Kidney epithelial cell (primary cell): ENCODE measurements around the gene CD79B. TPM values are rescaled to one million over a fixed set of nuclear protein-coding genes. Genes with fewer than 3 reads are reported as not detected.
"Not testable (repeated sequence)": the region's sequence is repeated elsewhere in the genome, so short reads cannot be mapped to it uniquely, and the experiment has no call there.

Source experiments
- DNase-seq: peaks from one replicate; pipeline ENCODE4 v3.0.0-alpha.2; 2010; ENCODE audit warnings: low read depth
- H3K27me3 ChIP-seq: 2 replicates; pipeline ENCODE4 v1.6.0; 2011; ENCODE audit warnings: low read length; ENCODE audit not compliant: control insufficient read depth, insufficient read depth
- H3K36me3 ChIP-seq: 2 replicates; pipeline ENCODE4 v1.5.1; 2011; ENCODE audit warnings: low read length; ENCODE audit not compliant: control insufficient read depth, insufficient read depth
- H3K4me3 ChIP-seq: 2 replicates; pipeline ENCODE4 v1.5.1; 2011; ENCODE audit warnings: low read depth, mild to moderate bottlenecking, control low read depth, low read length
- CTCF ChIP-seq: IDR thresholded peaks from 2 replicates; pipeline ENCODE4 v1.5.1; 2011; ENCODE audit warnings: mild to moderate bottlenecking, moderate library complexity, low read length, control low read depth, inconsistent platforms; ENCODE audit not compliant: insufficient read depth, poor library complexity, severe bottlenecking
- total RNA-seq: library from RNA; depleted of rRNA; stranded (reverse); fragments of >200 nt; gene quantifications from 2 replicates; pipeline ENCODE4 v1.2.3, GENCODE V29; 2015

The CD79B gene
- total RNA-seq, 1 donor from 2014 or later, result not detected

GRCh38 chr17:63928966-63929695, 3.0 kb downstream of the CD79B start:
- no peak for TF ChIP-seq CTCF
- DNase-seq, result no peak

GRCh38 chr17:63928172-63928666, 3.9 kb downstream of the CD79B start:
- Histone ChIP-seq H3K27me3 (no peaks in the 10 kb centered on the region), H3K4me3 (no peak overlapping the region), H3K36me3 (no peaks in the 10 kb centered on the region)
- no peak for TF ChIP-seq CTCF
- no peak for DNase-seq

More at GRCh38 chr17:63928966-63929695, 3.0 kb downstream of the CD79B start:
- Histone ChIP-seq H3K36me3 (no peaks in the 10 kb centered on the region), H3K4me3 (no peak overlapping the region), H3K27me3 (no peaks in the 10 kb centered on the region)

GRCh38 chr17:63927464-63928171, 4.5 kb downstream of the CD79B start:
- no peak overlapping the region for H3K4me3 ChIP-seq
- H3K36me3 ChIP-seq, result no peaks in the 10 kb centered on the region
- H3K27me3 ChIP-seq, result no peaks in the 10 kb centered on the region
- no peak for DNase-seq
- no peak for TF ChIP-seq CTCF

- Histone ChIP-seq H3K36me3 (no peaks in the 10 kb centered on the region), H3K27me3 (no peaks in the 10 kb centered on the region), H3K4me3 (no peak overlapping the region)
- no peak for DNase-seq
- no peak for TF ChIP-seq CTCF
These were observed 6.0 kb downstream of the CD79B start for GRCh38 chr17:63926164-63926563.

- no peak for DNase-seq
- no peaks in the 10 kb centered on the region for H3K27me3 ChIP-seq
- no peak for TF ChIP-seq CTCF
These were observed 6.5 kb downstream of the CD79B start for GRCh38 chr17:63925615-63926014.

GRCh38 chr17:63922402-63922801, 9.7 kb downstream of the CD79B start:
- H3K36me3 ChIP-seq, DNase-seq, H3K4me3 ChIP-seq: not testable (repeated sequence)
- H3K27me3 ChIP-seq, result peaks cover 10% of the 10 kb centered on the region

More at GRCh38 chr17:63925615-63926014, 6.5 kb downstream of the CD79B start:
- H3K4me3 ChIP-seq, result no peak overlapping the region
- no peaks in the 10 kb centered on the region for H3K36me3 ChIP-seq

- not testable (repeated sequence) for DNase-seq, H3K36me3 ChIP-seq, H3K4me3 ChIP-seq
- peaks cover 10% of the 10 kb centered on the region for H3K27me3 ChIP-seq
These were observed 11.4 kb downstream of the CD79B start for GRCh38 chr17:63920779-63921178.

- peaks cover 10% of the 10 kb centered on the region for H3K27me3 ChIP-seq
- H3K4me3 ChIP-seq, DNase-seq, H3K36me3 ChIP-seq: not testable (repeated sequence)
These were observed 12.1 kb downstream of the CD79B start for GRCh38 chr17:63920050-63920449.
